ENCODE data around the gene NEGR1.

Gene NEGR1

DNA sequence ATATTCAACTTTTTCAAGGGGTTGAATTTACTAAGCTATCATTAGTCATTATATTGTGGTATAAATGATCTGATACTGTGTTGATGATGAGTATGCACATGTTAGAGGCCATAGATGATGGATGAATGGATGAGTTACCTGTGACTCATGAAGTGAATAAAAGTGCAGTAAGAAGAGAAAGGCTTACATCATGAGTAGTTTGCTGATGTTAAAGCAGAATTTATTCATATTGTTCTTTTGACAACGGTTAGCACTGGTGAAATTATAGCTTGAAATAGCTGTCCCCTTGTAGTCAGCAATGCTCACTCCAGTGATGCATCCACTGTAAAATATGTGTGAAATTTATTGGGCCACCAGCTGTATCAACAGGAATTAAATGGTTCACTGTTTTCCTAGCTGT is 660.6 kb downstream of the NEGR1 start:
- Mint-ChIP-seq H3K4me1 (ENCODE audit: low read depth) (no peaks in the 10 kb centered on the region), H3K4me3 (no peak overlapping the region), H3K27me3 (no peaks in the 10 kb centered on the region), H3K9me3 (no peaks in the 10 kb centered on the region), H3K36me3 (ENCODE audit: low read depth) (no peaks in the 10 kb centered on the region), H3K27ac (no peak overlapping the region)
- intact Hi-C loops (cut with micrococcal nuclease): no loop called here

- no peaks in the 10 kb centered on the region for H3K27me3 Mint-ChIP-seq
- no peaks in the 10 kb centered on the region for H3K4me1 Mint-ChIP-seq (ENCODE audit: low read depth)
- no peaks in the 10 kb centered on the region for H3K36me3 Mint-ChIP-seq (ENCODE audit: low read depth)
- peaks cover 8% of the 10 kb centered on the region for H3K9me3 Mint-ChIP-seq
- H3K4me3 Mint-ChIP-seq: no peak overlapping the region
- intact Hi-C loops (cut with micrococcal nuclease): no loop called here
- no peak overlapping the region for H3K27ac Mint-ChIP-seq
These were observed 663.4 kb downstream of the NEGR1 start for GRCh38 chr1:71618766-71619530.

DNA sequence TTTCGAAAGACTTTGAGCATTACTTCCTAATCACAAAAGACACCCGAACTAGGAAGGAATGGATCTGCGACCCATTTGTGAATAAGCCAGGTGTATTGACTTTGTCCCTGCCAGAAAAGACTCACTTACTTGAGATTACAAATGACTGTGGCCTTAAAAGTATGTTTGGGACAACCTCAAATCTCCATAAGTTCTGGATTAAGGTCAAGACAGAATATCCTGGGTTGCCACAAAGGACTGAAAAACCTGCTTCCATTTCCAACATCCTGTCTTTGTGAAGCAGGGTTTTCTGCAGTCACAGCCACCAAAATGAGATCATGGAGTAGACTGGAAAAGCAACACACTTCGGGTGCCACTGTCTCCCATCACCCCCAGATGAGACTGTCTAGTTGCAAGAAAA is 664.1 kb downstream of the NEGR1 start:
- no peaks in the 10 kb centered on the region for H3K36me3 Mint-ChIP-seq (ENCODE audit: low read depth)
- H3K4me1 Mint-ChIP-seq (ENCODE audit: low read depth): no peaks in the 10 kb centered on the region
- peaks cover 10% of the 10 kb centered on the region for H3K9me3 Mint-ChIP-seq
- H3K27ac Mint-ChIP-seq: no peak overlapping the region
- intact Hi-C loops (cut with micrococcal nuclease): no loop called here
- no peaks in the 10 kb centered on the region for H3K27me3 Mint-ChIP-seq
- no peak overlapping the region for H3K4me3 Mint-ChIP-seq

GRCh38 chr1:71610476-71610875 is 671.9 kb downstream of the NEGR1 start:
- Mint-ChIP-seq H3K36me3 (ENCODE audit: low read depth) (no peaks in the 10 kb centered on the region), H3K27ac (no peak overlapping the region), H3K27me3 (no peaks in the 10 kb centered on the region), H3K9me3 (peaks cover 46% of the 10 kb centered on the region), H3K4me3 (no peak overlapping the region), H3K4me1 (ENCODE audit: low read depth) (no peaks in the 10 kb centered on the region)
- intact Hi-C loops (cut with micrococcal nuclease): no loop called here

- Mint-ChIP-seq H3K4me1 (ENCODE audit: low read depth) (no peaks in the 10 kb centered on the region), H3K27ac (no peak overlapping the region), H3K9me3 (peaks cover 21% of the 10 kb centered on the region), H3K4me3 (no peak overlapping the region), H3K36me3 (ENCODE audit: low read depth) (no peaks in the 10 kb centered on the region), H3K27me3 (no peaks in the 10 kb centered on the region)
- intact Hi-C loops (cut with micrococcal nuclease): no loop called here
These were observed 679.1 kb downstream of the NEGR1 start for GRCh38 chr1:71603044-71603776.

GRCh38 chr1:71600023-71600422 is 682.3 kb downstream of the NEGR1 start:
- Mint-ChIP-seq H3K27ac (no peak overlapping the region), H3K36me3 (ENCODE audit: low read depth) (no peaks in the 10 kb centered on the region), H3K27me3 (no peaks in the 10 kb centered on the region), H3K4me1 (ENCODE audit: low read depth) (no peaks in the 10 kb centered on the region), H3K4me3 (no peak overlapping the region), H3K9me3 (peaks cover 21% of the 10 kb centered on the region)
- intact Hi-C loops (cut with micrococcal nuclease): no loop called here

GRCh38 chr1:71599306-71599705 is 683.0 kb downstream of the NEGR1 start:
- Mint-ChIP-seq H3K4me3 (no peak overlapping the region), H3K27ac (no peak overlapping the region), H3K9me3 (peaks cover 21% of the 10 kb centered on the region), H3K27me3 (no peaks in the 10 kb centered on the region), H3K4me1 (ENCODE audit: low read depth) (no peaks in the 10 kb centered on the region), H3K36me3 (ENCODE audit: low read depth) (no peaks in the 10 kb centered on the region)
- intact Hi-C loops (cut with micrococcal nuclease): no loop called here

DNA sequence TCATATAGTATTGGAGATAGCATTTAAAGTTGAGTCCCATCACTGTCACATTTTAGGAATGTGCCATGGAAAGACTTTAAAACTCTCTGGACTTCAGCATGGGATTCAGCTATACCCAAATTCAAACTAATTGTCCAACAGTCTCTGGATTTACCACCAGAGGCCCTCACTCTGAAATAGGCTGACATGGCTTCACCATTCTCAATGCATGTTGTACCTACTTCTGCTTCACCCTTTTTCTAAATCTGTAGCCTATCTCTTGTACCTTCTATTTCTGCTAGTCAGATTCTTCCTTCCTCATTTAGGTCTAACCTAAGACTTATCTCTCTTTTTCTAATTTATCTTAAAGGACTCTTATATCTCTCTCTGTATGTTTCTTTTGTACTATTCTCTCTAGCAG is 688.8 kb downstream of the NEGR1 start:
- intact Hi-C loops (cut with micrococcal nuclease): no loop called here

GRCh38 chr1:71592646-71593274 is 689.6 kb downstream of the NEGR1 start:
- intact Hi-C loops (cut with micrococcal nuclease): no loop called here
- Mint-ChIP-seq H3K27me3 (no peaks in the 10 kb centered on the region), H3K4me3 (no peak overlapping the region), H3K4me1 (ENCODE audit: low read depth) (no peaks in the 10 kb centered on the region), H3K9me3 (no peaks in the 10 kb centered on the region), H3K27ac (no peak overlapping the region), H3K36me3 (ENCODE audit: low read depth) (no peaks in the 10 kb centered on the region)

More for the DNA sequence above, 688.8 kb downstream of the NEGR1 start:
- H3K4me1 Mint-ChIP-seq (ENCODE audit: low read depth): no peaks in the 10 kb centered on the region
- H3K9me3 Mint-ChIP-seq: no peaks in the 10 kb centered on the region
- H3K27ac Mint-ChIP-seq: no peak overlapping the region
- H3K4me3 Mint-ChIP-seq: no peak overlapping the region
- H3K36me3 Mint-ChIP-seq (ENCODE audit: low read depth): no peaks in the 10 kb centered on the region
- H3K27me3 Mint-ChIP-seq: no peaks in the 10 kb centered on the region

- H3K36me3 Mint-ChIP-seq (ENCODE audit: low read depth): no peaks in the 10 kb centered on the region
- intact Hi-C loops (cut with micrococcal nuclease): no loop called here
- no peak overlapping the region for H3K27ac Mint-ChIP-seq
- no peak overlapping the region for H3K4me3 Mint-ChIP-seq
- H3K9me3 Mint-ChIP-seq: no peaks in the 10 kb centered on the region
- H3K27me3 Mint-ChIP-seq: no peaks in the 10 kb centered on the region
- H3K4me1 Mint-ChIP-seq (ENCODE audit: low read depth): peaks cover 6% of the 10 kb centered on the region
These were observed 693.3 kb downstream of the NEGR1 start for GRCh38 chr1:71589005-71589404.

DNA sequence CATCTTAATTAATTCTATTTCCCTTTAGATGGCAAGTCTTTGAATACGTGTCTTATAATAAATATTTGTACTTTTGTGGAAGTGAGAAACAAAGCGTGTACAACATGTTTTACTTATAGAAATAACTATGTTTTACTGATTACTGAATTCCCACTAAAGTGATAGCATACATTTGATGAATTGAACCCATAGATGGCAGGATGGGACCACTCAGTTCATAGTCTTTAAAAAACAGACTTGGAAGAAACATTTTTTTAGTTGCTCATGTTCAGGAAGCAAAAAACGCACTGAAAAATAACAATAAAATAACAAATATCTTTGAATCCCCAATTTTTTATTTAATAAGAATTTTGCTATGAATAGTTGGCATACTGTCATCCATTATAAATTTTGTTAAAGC is 694.4 kb downstream of the NEGR1 start:
- no peaks in the 10 kb centered on the region for H3K27me3 Mint-ChIP-seq
- intact Hi-C loops (cut with micrococcal nuclease): loop anchor here (1.0 kb wide), 1 partner anchor 449 kb away; no protein-coding TSS in a partner anchor
- H3K36me3 Mint-ChIP-seq (ENCODE audit: low read depth): no peaks in the 10 kb centered on the region
- H3K4me1 Mint-ChIP-seq (ENCODE audit: low read depth): peaks cover 9% of the 10 kb centered on the region
- H3K27ac Mint-ChIP-seq: no peak overlapping the region
- no peak overlapping the region for H3K4me3 Mint-ChIP-seq
- H3K9me3 Mint-ChIP-seq: no peaks in the 10 kb centered on the region

GRCh38 chr1:71586030-71586429 is 696.3 kb downstream of the NEGR1 start:
- H3K9me3 Mint-ChIP-seq: no peaks in the 10 kb centered on the region
- no peaks in the 10 kb centered on the region for H3K27me3 Mint-ChIP-seq
- no peaks in the 10 kb centered on the region for H3K36me3 Mint-ChIP-seq (ENCODE audit: low read depth)
- peaks cover 14% of the 10 kb centered on the region for H3K4me1 Mint-ChIP-seq (ENCODE audit: low read depth)
- intact Hi-C loops (cut with micrococcal nuclease): no loop called here
- no peak overlapping the region for H3K27ac Mint-ChIP-seq
- H3K4me3 Mint-ChIP-seq: no peak overlapping the region

DNA sequence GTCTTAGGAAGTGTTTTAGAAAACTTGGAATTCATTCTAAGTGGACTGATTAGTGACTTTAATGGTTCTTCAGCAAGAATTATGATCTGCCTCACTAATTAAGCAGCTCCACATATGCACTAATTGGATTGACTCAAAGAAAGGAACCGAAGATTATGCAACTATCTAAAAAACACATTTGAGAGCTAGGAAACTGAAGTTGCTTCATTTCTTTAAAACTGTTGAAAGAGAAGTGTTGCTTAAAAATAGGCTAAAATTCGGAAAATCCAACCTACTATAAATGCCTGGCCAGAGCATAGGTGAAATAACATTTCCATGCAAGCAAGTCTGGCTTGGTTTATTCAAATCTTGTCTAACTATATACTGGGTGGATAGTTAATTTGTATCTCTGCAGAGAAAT is 698.6 kb downstream of the NEGR1 start:
- Mint-ChIP-seq H3K4me1 (ENCODE audit: low read depth) (peaks cover 14% of the 10 kb centered on the region), H3K36me3 (ENCODE audit: low read depth) (no peaks in the 10 kb centered on the region), H3K27me3 (no peaks in the 10 kb centered on the region), H3K4me3 (no peak overlapping the region), H3K27ac (peak overlapping the region; percentile 37), H3K9me3 (no peaks in the 10 kb centered on the region)
- intact Hi-C loops (cut with micrococcal nuclease): no loop called here

- H3K36me3 Mint-ChIP-seq (ENCODE audit: low read depth): no peaks in the 10 kb centered on the region
- H3K27ac Mint-ChIP-seq: no peak overlapping the region
- H3K9me3 Mint-ChIP-seq: no peaks in the 10 kb centered on the region
- H3K27me3 Mint-ChIP-seq: no peaks in the 10 kb centered on the region
- H3K4me3 Mint-ChIP-seq: no peak overlapping the region
- intact Hi-C loops (cut with micrococcal nuclease): no loop called here
- H3K4me1 Mint-ChIP-seq (ENCODE audit: low read depth): peaks cover 14% of the 10 kb centered on the region
These were observed 699.7 kb downstream of the NEGR1 start for GRCh38 chr1:71582673-71583072.
